Placental epithelial cell (primary cell): ENCODE data around the gene ESRRG. TPM values are rescaled to one million over a fixed set of nuclear protein-coding genes. Genes with fewer than 3 reads are reported as not detected.

ENCODE experiments used
- total RNA-seq: library from RNA; depleted of rRNA; stranded (reverse); fragments of >200 nt; gene quantifications from 2 replicates; pipeline ENCODE4 v1.2.3, GENCODE V29; 2012

The ESRRG gene
- total RNA-seq, result 0.39 and 1.3 TPM in 2 replicates

GRCh38 chr1:216723274-216723780 is at the start of gene ESRRG:
Gene ESRRG (minus strand): TSS chr1:216723429. CDS start chr1:216723299, 130 bp downstream.

